Stimulated activated CD4-positive, alpha-beta T cell treated with anti-CD3 and anti-CD28 coated beads, Interleukin-4, amount 100 ng/mL, for 4 hours (primary cell): ENCODE measurements around the gene VAPA.

ENCODE experiments used
- DNase-seq, 2 experiments: peaks; one replicate each; pipeline ENCODE4 v3.0.0-alpha.2; 2020

Gene VAPA

DNA sequence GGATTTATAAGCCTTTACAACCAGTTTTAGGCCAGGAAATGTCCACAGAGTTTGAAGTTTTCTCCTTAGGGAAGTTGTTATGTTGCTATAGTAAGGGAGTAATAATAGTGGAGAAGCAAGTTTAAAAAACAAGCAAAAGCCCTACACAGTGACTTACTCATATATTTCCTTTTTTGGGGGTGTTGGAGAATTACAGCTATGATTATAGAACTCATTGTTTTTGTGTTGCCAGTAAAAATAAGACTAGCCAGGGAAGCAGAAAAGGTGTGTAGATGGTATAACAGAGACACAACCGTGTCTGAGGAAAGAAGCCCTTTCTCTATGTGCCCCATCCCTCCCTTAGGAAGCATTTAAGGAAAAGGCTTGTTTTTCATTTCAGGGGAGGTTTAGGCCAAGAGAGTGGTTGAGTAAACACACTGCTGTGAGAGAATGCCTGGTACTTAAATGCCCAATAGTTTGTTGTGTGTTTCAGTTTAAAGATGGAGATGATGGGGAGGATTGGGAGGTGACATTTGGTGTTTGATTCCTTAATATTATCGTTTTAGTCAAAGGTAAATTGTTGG is 2.3 kb downstream of the VAPA start:
- DNase-seq = no peak

DNA sequence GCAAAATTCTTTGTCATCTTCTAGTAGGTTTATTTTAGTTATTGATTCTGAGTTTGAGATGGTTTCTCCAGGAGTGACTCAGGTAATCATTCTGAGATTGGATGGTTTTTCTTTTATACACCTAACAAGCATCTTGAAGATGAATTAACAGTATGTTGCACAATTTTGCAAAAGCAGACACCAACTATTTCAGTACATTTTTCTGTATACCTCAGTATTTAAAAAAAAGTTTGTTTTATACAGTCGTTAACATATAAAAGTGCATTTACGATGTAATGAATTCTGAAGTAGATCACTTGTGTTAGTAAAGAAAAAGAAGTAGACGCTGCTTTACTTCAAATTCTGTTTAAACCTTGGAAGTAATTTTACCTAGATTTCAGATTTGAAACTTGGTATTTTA is 3.0 kb downstream of the VAPA start:
- no peak for DNase-seq

DNA sequence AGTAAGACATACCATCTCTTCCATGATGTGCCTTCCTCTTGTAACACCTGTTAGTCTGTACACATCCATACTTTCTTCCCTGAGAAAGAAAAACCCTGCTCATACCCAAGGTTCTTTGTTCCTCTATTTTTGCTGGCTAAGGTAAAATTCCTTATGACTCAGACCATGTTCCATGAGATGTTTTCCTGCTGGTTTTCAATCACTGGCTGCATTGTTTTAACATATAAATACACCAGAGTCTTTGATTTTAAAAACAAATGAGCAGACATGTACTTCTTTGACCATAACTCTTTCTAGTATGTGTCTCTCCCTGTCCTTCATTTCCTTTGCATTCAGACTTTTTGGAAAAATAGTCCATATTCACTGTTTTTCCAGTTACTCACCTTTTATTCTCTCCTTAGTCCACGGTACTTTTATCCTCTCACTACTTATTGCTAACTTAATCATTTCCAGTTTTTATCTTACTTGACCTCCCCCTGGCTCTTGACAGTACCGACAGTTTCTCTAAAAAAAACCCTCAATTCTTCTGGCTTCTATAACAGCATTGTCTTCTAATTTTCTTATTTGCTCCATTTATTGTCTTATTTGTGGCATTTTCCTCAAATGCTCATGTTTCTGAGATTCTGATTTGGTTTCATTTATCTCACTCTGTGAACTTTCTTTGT is 4.3 kb downstream of the VAPA start:
- no peak for DNase-seq

- no peak for DNase-seq
Measured at GRCh38 chr18:9919564-9920232, 5.9 kb downstream of the VAPA start.

DNA sequence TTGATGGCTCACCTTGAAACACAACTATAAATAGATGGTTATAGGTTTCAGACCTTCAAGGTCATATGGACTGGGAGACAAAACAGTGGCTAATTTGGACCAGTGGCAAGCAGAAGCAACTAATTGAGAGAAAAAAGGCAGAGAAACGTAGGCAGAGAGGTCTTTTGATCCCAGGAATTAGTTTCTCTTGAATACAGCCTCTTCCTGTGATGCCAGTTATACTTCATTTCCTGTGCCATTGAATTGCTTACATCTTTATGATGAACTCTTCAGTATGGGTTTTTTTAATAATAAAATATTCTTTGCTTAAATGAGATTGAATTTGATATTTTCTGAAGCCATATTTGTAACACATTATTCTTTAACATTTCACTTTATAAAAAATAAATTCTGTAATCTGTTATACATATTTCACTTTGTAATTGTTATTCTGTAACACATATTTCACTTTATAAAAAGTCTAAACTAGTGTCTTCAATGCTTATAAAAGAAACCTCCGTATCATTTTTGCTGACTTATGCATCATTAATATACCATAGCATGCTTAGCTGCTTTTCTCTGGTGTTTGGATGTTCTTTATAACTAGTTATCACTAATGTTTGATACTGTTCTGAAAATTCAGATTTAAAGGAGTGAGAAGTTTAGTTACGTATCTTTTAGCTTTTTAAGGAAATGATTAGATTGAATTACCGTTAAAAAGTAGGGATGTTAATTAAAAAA is 8.9 kb downstream of the VAPA start:
- no peak for DNase-seq

- DNase-seq = no peak
Measured at GRCh38 chr18:9924371-9924943, 10.6 kb downstream of the VAPA start.

GRCh38 chr18:9925369-9925768 is 11.6 kb downstream of the VAPA start:
- no peak for DNase-seq

GRCh38 chr18:9925795-9926194 is 12.0 kb downstream of the VAPA start:
- no peak for DNase-seq

DNA sequence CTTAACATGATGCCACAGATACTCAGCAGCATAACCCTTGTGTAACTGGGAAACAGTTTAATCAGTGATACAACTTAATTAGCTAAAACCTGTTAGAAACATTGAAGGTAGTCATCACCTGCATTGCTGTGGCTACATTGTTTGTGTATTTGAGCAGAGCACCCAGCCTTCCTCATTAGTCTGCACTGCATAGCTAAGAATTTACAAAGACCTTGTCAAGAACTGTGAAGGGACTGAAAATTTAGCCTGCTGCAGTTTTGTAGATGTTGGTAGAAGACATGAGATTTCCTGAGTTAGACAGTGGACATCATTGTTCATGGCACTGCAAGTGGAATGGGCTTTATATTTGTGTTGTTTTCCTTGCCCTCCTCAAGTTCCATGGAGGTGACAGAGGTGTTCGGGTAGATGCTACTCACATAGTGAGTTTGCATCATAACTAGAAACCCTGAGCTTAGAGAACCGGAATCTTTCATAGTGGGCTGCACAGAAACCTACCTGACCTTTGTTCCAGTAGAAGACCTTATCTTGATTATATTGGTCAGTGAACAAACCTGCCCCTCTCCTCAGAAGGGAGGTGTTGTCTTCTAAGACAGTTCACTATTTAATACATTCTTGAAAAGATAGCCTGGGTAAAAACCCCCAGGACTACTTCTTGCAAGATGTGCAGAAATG is 12.5 kb downstream of the VAPA start:
- no peak for DNase-seq

DNA sequence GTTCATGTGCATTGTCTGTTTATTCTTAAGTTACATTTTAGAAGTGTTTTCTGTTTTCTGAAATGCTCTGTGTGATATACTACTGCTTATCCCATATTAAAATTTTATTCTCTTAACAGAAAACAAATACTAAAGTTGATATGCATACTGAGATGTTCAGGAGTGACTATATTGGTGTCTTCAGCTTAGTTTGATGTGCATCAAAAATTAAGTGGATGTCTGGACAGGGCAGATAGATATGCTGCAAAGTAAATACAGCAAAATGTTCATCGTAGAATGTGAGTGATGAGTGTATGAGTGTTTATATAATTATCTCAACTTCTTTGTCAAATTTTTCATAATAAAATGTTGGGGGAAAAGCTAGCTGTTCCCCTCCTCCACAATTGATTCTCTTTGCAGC is 13.2 kb downstream of the VAPA start:
- no peak for DNase-seq

DNA sequence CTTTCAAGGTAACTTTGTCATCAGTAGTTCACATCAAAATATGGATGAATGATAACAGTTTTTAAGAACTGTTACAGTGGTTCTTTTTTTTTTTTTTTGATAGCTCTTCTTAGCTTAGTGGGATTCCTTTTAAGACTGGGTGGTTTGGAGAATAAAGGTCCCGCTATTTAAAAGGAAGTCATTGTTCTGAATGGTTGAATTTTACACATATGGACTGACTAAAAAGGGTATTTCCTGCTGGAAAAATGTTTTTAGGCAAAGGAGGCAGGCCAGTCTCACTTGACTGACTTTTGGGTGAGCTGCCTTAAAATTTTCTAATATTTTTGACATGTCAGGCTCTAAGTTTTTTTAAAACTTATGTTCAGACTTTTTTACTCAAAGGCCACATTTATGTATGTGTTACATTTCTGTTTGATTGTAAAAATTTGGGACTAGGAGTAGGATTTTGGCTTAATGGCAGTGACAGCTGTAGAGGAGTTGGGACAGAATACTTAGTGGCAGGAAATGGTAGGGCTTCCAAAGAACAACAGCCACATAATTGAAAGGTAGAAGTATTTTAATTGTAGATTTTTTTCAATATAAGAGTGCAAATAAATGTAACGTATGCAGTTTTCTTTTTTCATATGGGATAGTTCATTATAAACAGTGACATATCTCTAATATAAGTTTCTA is 13.7 kb downstream of the VAPA start:
- no peak for DNase-seq

GRCh38 chr18:9928646-9929259 is 14.9 kb downstream of the VAPA start:
- DNase-seq = no peak

- no peak for DNase-seq
Measured at GRCh38 chr18:9930299-9930884, 16.6 kb downstream of the VAPA start.

- DNase-seq = no peak
Measured at GRCh38 chr18:9931146-9931545, 17.3 kb downstream of the VAPA start.

GRCh38 chr18:9931678-9932077 is 17.9 kb downstream of the VAPA start:
- DNase-seq = no peak

- no peak for DNase-seq
Measured at GRCh38 chr18:9933865-9934264, 20.0 kb downstream of the VAPA start.

DNA sequence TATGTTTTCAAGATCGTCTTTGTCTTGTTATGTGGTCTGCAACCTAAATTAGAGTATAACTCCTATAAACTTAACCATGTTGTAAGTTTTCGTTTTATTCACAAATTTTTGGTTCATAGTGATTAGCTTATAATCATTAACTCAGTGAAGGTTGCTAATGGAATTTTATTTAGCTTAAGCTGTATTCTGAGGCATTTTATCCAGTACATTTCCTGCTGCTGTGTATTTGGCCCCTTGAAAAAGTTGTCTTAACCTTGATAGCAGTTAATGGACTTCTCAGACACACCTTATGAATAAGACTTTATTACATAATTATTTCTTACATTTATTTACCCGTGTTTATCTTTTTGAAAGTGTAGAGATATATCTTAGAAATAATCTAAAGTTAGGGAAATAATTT is 20.5 kb downstream of the VAPA start:
- DNase-seq = no peak

- DNase-seq = no peak
Measured at GRCh38 chr18:9941103-9941502, 27.3 kb downstream of the VAPA start.

- no peak for DNase-seq
Measured at GRCh38 chr18:9941660-9942059, 27.8 kb downstream of the VAPA start.

DNA sequence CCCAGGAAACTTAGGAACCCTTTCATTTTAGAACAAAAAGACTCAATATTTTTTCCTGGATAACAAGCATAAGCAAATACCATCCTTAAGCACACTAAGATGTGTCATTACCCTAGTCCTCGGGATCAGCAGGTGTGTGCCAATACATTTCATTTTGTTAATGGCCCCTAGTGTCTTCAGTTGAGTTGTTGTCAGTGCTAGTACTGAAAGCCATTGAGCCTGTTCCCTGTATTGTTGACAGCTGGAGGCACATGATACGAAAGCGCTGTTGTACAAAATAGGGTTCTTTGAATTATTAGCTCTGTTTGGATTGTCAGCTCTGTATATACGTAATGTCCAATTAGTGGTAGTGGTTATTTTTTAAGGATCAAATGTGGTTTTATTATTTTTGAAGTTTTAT is 29.5 kb downstream of the VAPA start:
- no peak for DNase-seq

GRCh38 chr18:9944805-9945204 is 31.0 kb downstream of the VAPA start:
- no peak for DNase-seq

- no peak for DNase-seq
Measured at GRCh38 chr18:9946831-9947230, 33.0 kb downstream of the VAPA start.
